ENCODE data around the gene FBXO45. TPM values are rescaled to one million over a fixed set of nuclear protein-coding genes. Genes with fewer than 3 reads are reported as not detected.

The FBXO45 gene
- total and polyA plus RNA-seq, 2 of the 13 experiments (the other 11 are each of a cell fraction or from before 2014, with no cell fraction given), result 7.0 to 12.1 TPM

DNA sequence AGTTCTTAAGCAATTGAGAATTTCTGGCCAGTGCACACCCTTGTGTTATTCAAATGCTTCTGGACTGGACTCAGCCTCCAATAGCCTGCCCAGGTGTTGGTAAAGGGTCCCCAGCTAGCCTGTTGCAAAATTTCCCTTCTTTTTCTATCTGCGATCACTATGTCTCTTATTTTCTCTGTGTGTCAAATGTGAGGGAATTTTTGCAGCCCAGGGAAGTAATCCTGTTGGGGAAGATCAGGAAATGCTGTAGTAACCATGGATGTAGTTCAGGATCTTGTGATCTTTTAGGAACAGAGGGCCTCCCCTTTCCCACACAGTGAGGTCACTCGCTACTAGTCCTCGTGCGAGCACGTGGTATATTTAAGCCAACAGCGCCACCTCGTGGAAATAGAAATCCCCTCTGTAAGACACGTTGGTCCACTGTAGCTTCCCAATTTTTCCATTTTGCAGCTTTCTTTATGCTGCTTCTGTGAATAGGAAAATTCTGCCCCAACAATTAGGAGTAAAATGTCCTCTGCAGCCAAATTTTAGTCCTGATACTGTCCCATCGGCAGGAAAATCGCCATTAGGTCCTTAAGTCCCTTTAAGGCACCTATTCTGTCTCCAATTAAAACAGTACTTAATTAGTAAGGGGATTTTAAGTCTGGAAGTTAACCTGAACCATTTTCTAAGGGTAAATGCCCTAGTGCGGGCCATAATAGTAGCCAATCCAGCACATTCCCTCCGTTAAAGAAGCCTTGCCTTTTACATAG, 49.3 kb upstream of the FBXO45 start (continued):
- TF ChIP-seq SMC3 (IDR thresholded peaks at IDR 0.05; ENCODE audit: low read length) (peak; percentile 86), BHLHE40 (IDR thresholded peaks at IDR 0.05; ENCODE audit: low read length) (peak; percentile 31; the same call in 1 of the 2 replicates), SMARCE1 (IDR thresholded peaks at IDR 0.05; ENCODE audit: borderline replicate concordance) (no peak), RFXANK (CRISPR knock-in tag; IDR thresholded peaks at IDR 0.05) (no peak), SMAD1 (CRISPR knock-in tag; IDR thresholded peaks at IDR 0.05; ENCODE audit: borderline replicate concordance, low read depth) (no peak), ZIK1 (CRISPR knock-in tag; IDR thresholded peaks at IDR 0.05; ENCODE audit: borderline replicate concordance, low read depth) (no peak), NR2F1 (CRISPR knock-in tag; IDR thresholded peaks at IDR 0.05) (no peak), ZNF766 (CRISPR knock-in tag; IDR thresholded peaks at IDR 0.05; ENCODE audit: borderline replicate concordance) (no peak), CREM (IDR thresholded peaks at IDR 0.05) (no peak), CREM (CRISPR knock-in tag; IDR thresholded peaks at IDR 0.05) (no peak)
- TF ChIP-seq, protein P1, sequence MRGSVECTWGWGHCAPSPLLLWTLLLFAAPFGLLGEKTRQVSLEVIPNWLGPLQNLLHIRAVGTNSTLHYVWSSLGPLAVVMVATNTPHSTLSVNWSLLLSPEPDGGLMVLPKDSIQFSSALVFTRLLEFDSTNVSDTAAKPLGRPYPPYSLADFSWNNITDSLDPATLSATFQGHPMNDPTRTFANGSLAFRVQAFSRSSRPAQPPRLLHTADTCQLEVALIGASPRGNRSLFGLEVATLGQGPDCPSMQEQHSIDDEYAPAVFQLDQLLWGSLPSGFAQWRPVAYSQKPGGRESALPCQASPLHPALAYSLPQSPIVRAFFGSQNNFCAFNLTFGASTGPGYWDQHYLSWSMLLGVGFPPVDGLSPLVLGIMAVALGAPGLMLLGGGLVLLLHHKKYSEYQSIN (CRISPR knock-in tag; IDR thresholded peaks at IDR 0.05; ENCODE audit: borderline replicate concordance), result no peak
- TF ChIP-seq, protein P2, sequence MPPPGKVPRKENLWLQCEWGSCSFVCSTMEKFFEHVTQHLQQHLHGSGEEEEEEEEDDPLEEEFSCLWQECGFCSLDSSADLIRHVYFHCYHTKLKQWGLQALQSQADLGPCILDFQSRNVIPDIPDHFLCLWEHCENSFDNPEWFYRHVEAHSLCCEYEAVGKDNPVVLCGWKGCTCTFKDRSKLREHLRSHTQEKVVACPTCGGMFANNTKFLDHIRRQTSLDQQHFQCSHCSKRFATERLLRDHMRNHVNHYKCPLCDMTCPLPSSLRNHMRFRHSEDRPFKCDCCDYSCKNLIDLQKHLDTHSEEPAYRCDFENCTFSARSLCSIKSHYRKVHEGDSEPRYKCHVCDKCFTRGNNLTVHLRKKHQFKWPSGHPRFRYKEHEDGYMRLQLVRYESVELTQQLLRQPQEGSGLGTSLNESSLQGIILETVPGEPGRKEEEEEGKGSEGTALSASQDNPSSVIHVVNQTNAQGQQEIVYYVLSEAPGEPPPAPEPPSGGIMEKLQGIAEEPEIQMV (CRISPR knock-in tag; IDR thresholded peaks at IDR 0.05; ENCODE audit: low read depth), result no peak
- TF ChIP-seq, protein P3, sequence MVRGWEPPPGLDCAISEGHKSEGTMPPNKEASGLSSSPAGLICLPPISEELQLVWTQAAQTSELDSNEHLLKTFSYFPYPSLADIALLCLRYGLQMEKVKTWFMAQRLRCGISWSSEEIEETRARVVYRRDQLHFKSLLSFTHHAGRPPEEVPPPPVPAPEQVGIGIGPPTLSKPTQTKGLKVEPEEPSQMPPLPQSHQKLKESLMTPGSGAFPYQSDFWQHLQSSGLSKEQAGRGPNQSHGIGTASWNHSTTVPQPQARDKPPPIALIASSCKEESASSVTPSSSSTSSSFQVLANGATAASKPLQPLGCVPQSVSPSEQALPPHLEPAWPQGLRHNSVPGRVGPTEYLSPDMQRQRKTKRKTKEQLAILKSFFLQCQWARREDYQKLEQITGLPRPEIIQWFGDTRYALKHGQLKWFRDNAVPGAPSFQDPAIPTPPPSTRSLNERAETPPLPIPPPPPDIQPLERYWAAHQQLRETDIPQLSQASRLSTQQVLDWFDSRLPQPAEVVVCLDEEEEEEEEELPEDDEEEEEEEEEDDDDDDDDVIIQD (CRISPR knock-in tag; IDR thresholded peaks at IDR 0.05; ENCODE audit: low read depth), result 0 out of 2 replicates have a peak, but pooled peaks have one; percentile 15
- TF ChIP-seq, protein P4, sequence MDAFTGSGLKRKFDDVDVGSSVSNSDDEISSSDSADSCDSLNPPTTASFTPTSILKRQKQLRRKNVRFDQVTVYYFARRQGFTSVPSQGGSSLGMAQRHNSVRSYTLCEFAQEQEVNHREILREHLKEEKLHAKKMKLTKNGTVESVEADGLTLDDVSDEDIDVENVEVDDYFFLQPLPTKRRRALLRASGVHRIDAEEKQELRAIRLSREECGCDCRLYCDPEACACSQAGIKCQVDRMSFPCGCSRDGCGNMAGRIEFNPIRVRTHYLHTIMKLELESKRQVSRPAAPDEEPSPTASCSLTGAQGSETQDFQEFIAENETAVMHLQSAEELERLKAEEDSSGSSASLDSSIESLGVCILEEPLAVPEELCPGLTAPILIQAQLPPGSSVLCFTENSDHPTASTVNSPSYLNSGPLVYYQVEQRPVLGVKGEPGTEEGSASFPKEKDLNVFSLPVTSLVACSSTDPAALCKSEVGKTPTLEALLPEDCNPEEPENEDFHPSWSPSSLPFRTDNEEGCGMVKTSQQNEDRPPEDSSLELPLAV (CRISPR knock-in tag; conservative IDR thresholded peaks at IDR 0.05; ENCODE audit: low read depth), result no peak
- TF ChIP-seq, protein P5, sequence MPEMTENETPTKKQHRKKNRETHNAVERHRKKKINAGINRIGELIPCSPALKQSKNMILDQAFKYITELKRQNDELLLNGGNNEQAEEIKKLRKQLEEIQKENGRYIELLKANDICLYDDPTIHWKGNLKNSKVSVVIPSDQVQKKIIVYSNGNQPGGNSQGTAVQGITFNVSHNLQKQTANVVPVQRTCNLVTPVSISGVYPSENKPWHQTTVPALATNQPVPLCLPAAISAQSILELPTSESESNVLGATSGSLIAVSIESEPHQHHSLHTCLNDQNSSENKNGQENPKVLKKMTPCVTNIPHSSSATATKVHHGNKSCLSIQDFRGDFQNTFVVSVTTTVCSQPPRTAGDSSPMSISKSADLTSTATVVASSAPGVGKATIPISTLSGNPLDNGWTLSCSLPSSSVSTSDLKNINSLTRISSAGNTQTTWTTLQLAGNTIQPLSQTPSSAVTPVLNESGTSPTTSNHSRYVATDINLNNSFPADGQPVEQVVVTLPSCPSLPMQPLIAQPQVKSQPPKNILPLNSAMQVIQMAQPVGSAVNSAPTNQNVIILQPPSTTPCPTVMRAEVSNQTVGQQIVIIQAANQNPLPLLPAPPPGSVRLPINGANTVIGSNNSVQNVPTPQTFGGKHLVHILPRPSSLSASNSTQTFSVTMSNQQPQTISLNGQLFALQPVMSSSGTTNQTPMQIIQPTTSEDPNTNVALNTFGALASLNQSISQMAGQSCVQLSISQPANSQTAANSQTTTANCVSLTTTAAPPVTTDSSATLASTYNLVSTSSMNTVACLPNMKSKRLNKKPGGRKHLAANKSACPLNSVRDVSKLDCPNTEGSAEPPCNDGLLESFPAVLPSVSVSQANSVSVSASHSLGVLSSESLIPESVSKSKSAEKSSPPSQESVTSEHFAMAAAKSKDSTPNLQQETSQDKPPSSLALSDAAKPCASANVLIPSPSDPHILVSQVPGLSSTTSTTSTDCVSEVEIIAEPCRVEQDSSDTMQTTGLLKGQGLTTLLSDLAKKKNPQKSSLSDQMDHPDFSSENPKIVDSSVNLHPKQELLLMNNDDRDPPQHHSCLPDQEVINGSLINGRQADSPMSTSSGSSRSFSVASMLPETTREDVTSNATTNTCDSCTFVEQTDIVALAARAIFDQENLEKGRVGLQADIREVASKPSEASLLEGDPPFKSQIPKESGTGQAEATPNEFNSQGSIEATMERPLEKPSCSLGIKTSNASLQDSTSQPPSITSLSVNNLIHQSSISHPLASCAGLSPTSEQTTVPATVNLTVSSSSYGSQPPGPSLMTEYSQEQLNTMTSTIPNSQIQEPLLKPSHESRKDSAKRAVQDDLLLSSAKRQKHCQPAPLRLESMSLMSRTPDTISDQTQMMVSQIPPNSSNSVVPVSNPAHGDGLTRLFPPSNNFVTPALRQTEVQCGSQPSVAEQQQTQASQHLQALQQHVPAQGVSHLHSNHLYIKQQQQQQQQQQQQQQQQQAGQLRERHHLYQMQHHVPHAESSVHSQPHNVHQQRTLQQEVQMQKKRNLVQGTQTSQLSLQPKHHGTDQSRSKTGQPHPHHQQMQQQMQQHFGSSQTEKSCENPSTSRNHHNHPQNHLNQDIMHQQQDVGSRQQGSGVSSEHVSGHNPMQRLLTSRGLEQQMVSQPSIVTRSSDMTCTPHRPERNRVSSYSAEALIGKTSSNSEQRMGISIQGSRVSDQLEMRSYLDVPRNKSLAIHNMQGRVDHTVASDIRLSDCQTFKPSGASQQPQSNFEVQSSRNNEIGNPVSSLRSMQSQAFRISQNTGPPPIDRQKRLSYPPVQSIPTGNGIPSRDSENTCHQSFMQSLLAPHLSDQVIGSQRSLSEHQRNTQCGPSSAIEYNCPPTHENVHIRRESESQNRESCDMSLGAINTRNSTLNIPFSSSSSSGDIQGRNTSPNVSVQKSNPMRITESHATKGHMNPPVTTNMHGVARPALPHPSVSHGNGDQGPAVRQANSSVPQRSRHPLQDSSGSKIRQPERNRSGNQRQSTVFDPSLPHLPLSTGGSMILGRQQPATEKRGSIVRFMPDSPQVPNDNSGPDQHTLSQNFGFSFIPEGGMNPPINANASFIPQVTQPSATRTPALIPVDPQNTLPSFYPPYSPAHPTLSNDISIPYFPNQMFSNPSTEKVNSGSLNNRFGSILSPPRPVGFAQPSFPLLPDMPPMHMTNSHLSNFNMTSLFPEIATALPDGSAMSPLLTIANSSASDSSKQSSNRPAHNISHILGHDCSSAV (CRISPR knock-in tag; IDR thresholded peaks at IDR 0.05; ENCODE audit: borderline replicate concordance), result no peak
